ENCODE results near the gene USP6.
"Not testable (repeated sequence)": the region's sequence is repeated elsewhere in the genome, so short reads cannot be mapped to it uniquely, and the experiment has no call there.

The USP6 gene

GRCh38 chr17:5200360-5200759 is 84.5 kb downstream of the USP6 start:
- DNase-seq, result no peak

- DNase-seq, result no peak
Measured at GRCh38 chr17:5201011-5201410, 85.2 kb downstream of the USP6 start.

GRCh38 chr17:5203178-5203907 is 87.5 kb downstream of the USP6 start:
- DNase-seq, result no peak

GRCh38 chr17:5203908-5204294 is 88.1 kb downstream of the USP6 start:
- DNase-seq, result no peak

GRCh38 chr17:5209396-5209795 is 93.6 kb downstream of the USP6 start:
- DNase-seq, result no peak

- DNase-seq, result no peak
Measured at GRCh38 chr17:5210091-5210490, 94.3 kb downstream of the USP6 start.

- no peak for DNase-seq
Measured at GRCh38 chr17:5210614-5211252, 94.9 kb downstream of the USP6 start.

GRCh38 chr17:5211458-5211857 is 95.6 kb downstream of the USP6 start:
- DNase-seq, result no peak

- not testable (repeated sequence) for DNase-seq
Measured at GRCh38 chr17:5217562-5217961, 101.7 kb downstream of the USP6 start.

- no peak for DNase-seq
Measured at GRCh38 chr17:5219536-5219935, 103.7 kb downstream of the USP6 start.

- no peak for DNase-seq
Measured at GRCh38 chr17:5220074-5220473, 104.2 kb downstream of the USP6 start.

GRCh38 chr17:5221912-5222311 is 106.1 kb downstream of the USP6 start:
- not testable (repeated sequence) for DNase-seq
